ENCODE measurements around the gene UBE3A.

UBE3A gene

GRCh38 chr15:25445412-25445811 lies 6.6 kb upstream of the UBE3A start:
- TF ChIP-seq POLR2AphosphoS5 (IDR thresholded peaks at IDR 0.05; ENCODE audit: low read depth) (no peak), SPI1 (IDR thresholded peaks at IDR 0.05; ENCODE audit: borderline replicate concordance, low read depth) (no peak), CTCF (IDR thresholded peaks at IDR 0.05; ENCODE audit: insufficient read depth, low read length) (no peak), REST (IDR thresholded peaks at IDR 0.05; ENCODE audit: insufficient replicate concordance, low read depth) (no peak), GABPA (IDR thresholded peaks at IDR 0.05; ENCODE audit: low read depth) (no peak)
- Histone ChIP-seq H3K4me3 (replicated peaks; ENCODE audit: insufficient read depth, low read length) (no peak overlapping the region), H3K27ac (replicated peaks) (no peak overlapping the region), H3K27me3 (ENCODE audit: insufficient read depth, poor library complexity, severe bottlenecking) (no peaks in the 10 kb centered on the region)
- DNase-seq (ENCODE audit: low read depth in 1 of 2, low spot score in 1 of 2), result no peak

GRCh38 chr15:25441111-25441510 lies 2.3 kb upstream of the UBE3A start:
- TF ChIP-seq POLR2AphosphoS5 (IDR thresholded peaks at IDR 0.05; ENCODE audit: low read depth), result no peak
- TF ChIP-seq REST (IDR thresholded peaks at IDR 0.05; ENCODE audit: insufficient replicate concordance, low read depth), result no peak
- TF ChIP-seq SPI1 (IDR thresholded peaks at IDR 0.05; ENCODE audit: borderline replicate concordance, low read depth), result no peak
- no peak for TF ChIP-seq CTCF (IDR thresholded peaks at IDR 0.05; ENCODE audit: insufficient read depth, low read length)
- no peak for TF ChIP-seq GABPA (IDR thresholded peaks at IDR 0.05; ENCODE audit: low read depth)
- no peak for DNase-seq (ENCODE audit: low read depth in 1 of 2, low spot score in 1 of 2)
- Histone ChIP-seq H3K27ac (replicated peaks) (no peak overlapping the region), H3K4me3 (replicated peaks; ENCODE audit: insufficient read depth, low read length) (no peak overlapping the region), H3K27me3 (ENCODE audit: insufficient read depth, poor library complexity, severe bottlenecking) (no peaks in the 10 kb centered on the region)

- Histone ChIP-seq H3K4me3 (replicated peaks; ENCODE audit: insufficient read depth, low read length) (peak overlapping the region; percentile 56), H3K27me3 (ENCODE audit: insufficient read depth, poor library complexity, severe bottlenecking) (no peaks in the 10 kb centered on the region), H3K27ac (replicated peaks) (peak overlapping the region; percentile 93)
- TF ChIP-seq CTCF (IDR thresholded peaks at IDR 0.05; ENCODE audit: insufficient read depth, low read length) (no peak), SPI1 (IDR thresholded peaks at IDR 0.05; ENCODE audit: borderline replicate concordance, low read depth) (no peak), REST (IDR thresholded peaks at IDR 0.05; ENCODE audit: insufficient replicate concordance, low read depth) (no peak), POLR2AphosphoS5 (IDR thresholded peaks at IDR 0.05; ENCODE audit: low read depth) (no peak), GABPA (IDR thresholded peaks at IDR 0.05; ENCODE audit: low read depth) (no peak)
- no peak for DNase-seq (ENCODE audit: low read depth in 1 of 2, low spot score in 1 of 2)
Observed at GRCh38 chr15:25439369-25439836, 579 bp upstream of the UBE3A start.
